Measurements from ENCODE around the gene GOLT1A.

DNA sequence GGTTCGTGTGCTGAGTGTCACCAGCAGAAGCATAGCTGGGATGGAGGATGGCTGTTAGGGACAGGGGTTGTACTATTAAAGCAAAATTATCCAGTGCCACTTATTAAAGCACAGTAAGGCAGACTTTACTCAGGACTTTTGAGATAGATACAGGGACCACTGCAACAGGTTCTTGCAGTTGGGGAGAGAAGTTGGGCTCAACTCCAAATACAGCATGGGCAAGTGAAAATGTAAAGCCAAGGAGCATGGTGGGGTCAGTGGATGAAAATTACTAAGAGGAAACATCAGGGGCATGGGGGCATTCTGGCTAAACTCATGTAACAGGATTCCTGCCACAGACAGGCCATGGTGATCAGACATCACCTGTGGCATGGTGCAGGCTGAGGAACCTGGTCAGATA, 32.7 kb downstream of the GOLT1A start:
- TF ChIP-seq, protein P1, sequence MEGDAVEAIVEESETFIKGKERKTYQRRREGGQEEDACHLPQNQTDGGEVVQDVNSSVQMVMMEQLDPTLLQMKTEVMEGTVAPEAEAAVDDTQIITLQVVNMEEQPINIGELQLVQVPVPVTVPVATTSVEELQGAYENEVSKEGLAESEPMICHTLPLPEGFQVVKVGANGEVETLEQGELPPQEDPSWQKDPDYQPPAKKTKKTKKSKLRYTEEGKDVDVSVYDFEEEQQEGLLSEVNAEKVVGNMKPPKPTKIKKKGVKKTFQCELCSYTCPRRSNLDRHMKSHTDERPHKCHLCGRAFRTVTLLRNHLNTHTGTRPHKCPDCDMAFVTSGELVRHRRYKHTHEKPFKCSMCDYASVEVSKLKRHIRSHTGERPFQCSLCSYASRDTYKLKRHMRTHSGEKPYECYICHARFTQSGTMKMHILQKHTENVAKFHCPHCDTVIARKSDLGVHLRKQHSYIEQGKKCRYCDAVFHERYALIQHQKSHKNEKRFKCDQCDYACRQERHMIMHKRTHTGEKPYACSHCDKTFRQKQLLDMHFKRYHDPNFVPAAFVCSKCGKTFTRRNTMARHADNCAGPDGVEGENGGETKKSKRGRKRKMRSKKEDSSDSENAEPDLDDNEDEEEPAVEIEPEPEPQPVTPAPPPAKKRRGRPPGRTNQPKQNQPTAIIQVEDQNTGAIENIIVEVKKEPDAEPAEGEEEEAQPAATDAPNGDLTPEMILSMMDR (IDR thresholded peaks at IDR 0.05): no peak
- TF ChIP-seq POLR2AphosphoS5 (IDR thresholded peaks at IDR 0.05; ENCODE audit: low read depth, low read length): no peak
